Inflammatory macrophage treated with lipopolysaccharide for 4 hours (primary cell): ENCODE results near the gene TRNT1.

Source experiments
- DNase-seq: peaks from one replicate; pipeline ENCODE4 v3.0.0-alpha.2; 2020

The TRNT1 gene

GRCh38 chr3:3113042-3113709 lies 13.6 kb upstream of the TRNT1 start:
- DNase-seq, result no peak

- no peak for DNase-seq
Measured at GRCh38 chr3:3117651-3118050, 9.1 kb upstream of the TRNT1 start.

GRCh38 chr3:3119393-3119851 lies 7.3 kb upstream of the TRNT1 start:
- no peak for DNase-seq

- no peak for DNase-seq
Measured at GRCh38 chr3:3125977-3126376, 763 bp upstream of the TRNT1 start.

GRCh38 chr3:3127432-3128010 lies 781 bp downstream of the TRNT1 start:
- DNase-seq, result no peak

GRCh38 chr3:3129579-3129978 lies 2.8 kb downstream of the TRNT1 start:
- DNase-seq, result no peak

GRCh38 chr3:3133500-3133899 lies 6.8 kb downstream of the TRNT1 start:
- no peak for DNase-seq

GRCh38 chr3:3134750-3135448 lies 8.2 kb downstream of the TRNT1 start:
- DNase-seq, result no peak

GRCh38 chr3:3137526-3137925 lies 10.8 kb downstream of the TRNT1 start:
- DNase-seq, result no peak

GRCh38 chr3:3141939-3142338 lies 15.2 kb downstream of the TRNT1 start:
- no peak for DNase-seq

- no peak for DNase-seq
Measured at GRCh38 chr3:3145831-3146230, 19.1 kb downstream of the TRNT1 start.

- DNase-seq, result no peak
Measured at GRCh38 chr3:3149560-3149959, 22.8 kb downstream of the TRNT1 start.

GRCh38 chr3:3151513-3151912 lies 24.8 kb downstream of the TRNT1 start:
- DNase-seq, result no peak

GRCh38 chr3:3154879-3155610 lies 28.3 kb downstream of the TRNT1 start:
- DNase-seq, result no peak

- no peak for DNase-seq
Measured at GRCh38 chr3:3157484-3157883, 30.7 kb downstream of the TRNT1 start.

GRCh38 chr3:3160826-3161225 lies 34.1 kb downstream of the TRNT1 start:
- no peak for DNase-seq

- no peak for DNase-seq
Measured at GRCh38 chr3:3165241-3165640, 38.5 kb downstream of the TRNT1 start.

GRCh38 chr3:3165650-3166049 lies 38.9 kb downstream of the TRNT1 start:
- no peak for DNase-seq

- peak; percentile 25 for DNase-seq
Measured at GRCh38 chr3:3170998-3171397, 44.3 kb downstream of the TRNT1 start.

- peak; percentile 31 for DNase-seq
Measured at GRCh38 chr3:3172627-3173026, 45.9 kb downstream of the TRNT1 start.

- DNase-seq, result peak; percentile 22
Measured at GRCh38 chr3:3177861-3178497, 51.2 kb downstream of the TRNT1 start.

GRCh38 chr3:3178498-3179328 lies 52.0 kb downstream of the TRNT1 start:
- peak; percentile 2 for DNase-seq
